GM12878 (cell line): ENCODE measurements around the gene DCAF11. TPM values are rescaled to one million over a fixed set of nuclear protein-coding genes. Genes with fewer than 3 reads are reported as not detected.

Experiments
- ATAC-seq: fragments of 200-7000 bp; cut with Tn5 transposase; 3 replicates; pipeline ENCODE4 v1.9.1; 2020; ENCODE audit warnings: mild to moderate bottlenecking, moderate library complexity
- BruUV-seq: library from RNA; stranded (reverse); fragments of 400-500 nt; replicated peaks from 2 replicates; lab custom pipeline; 2021; lab: Mats Ljungman, UMichigan
- CTCF ChIA-PET: fragments of 300-600 bp; sonication (Branson Sonifier 250); formaldehyde crosslinking; extraction: SDS; loops from one replicate; lab custom pipeline; 2021; ENCODE audit warnings: inconsistent platforms; lab: Yijun Ruan, JAX
- POLR2A ChIA-PET: fragments of 350-600 bp; formaldehyde crosslinking; extraction: SDS; loops from one replicate; lab custom pipeline; 2021; ENCODE audit warnings: inconsistent platforms; lab: Charles Lee
- RAD21 ChIA-PET: fragments of 300-600 bp; sonication (Branson Sonifier 250); formaldehyde crosslinking; loops from one replicate; lab custom pipeline; 2023; ENCODE audit warnings: antibody characterized with exemption; ENCODE audit not compliant: unreplicated experiment; lab: Charles Lee
- SMC1A ChIA-PET: fragments of 300-600 bp; sonication (Branson Sonifier 250); formaldehyde crosslinking; loops from one replicate; lab custom pipeline; 2023; ENCODE audit not compliant: unreplicated experiment, uncharacterized antibody; lab: Charles Lee
- DNase-seq: peaks from one replicate; pipeline ENCODE4 v3.0.0-alpha.2; 2011; ENCODE audit warnings: low read depth, low spot score
- FAIRE-seq: peaks from 3 replicates; lab custom pipeline; 2011; peaks lifted over from hg19 to GRCh38; lab: Jason Lieb, UNC
- H2AFZ ChIP-seq: 2 replicates; pipeline ENCODE4 v1.6.0; 2011; ENCODE audit warnings: low read depth, low read length, control low read depth; ENCODE audit not compliant: control insufficient read depth
- H3K27ac ChIP-seq: 2 replicates; pipeline ENCODE4 v1.5.1; 2011; ENCODE audit warnings: control low read depth; ENCODE audit not compliant: control insufficient read depth, insufficient read depth
- H3K27me3 ChIP-seq, 2 experiments: replicated peaks in 1 of 2; 2 replicates each; pipeline versions ENCODE4 v1.6.0 to v1.6.1; 2011; ENCODE audit warnings: low read length in 1 of 2; ENCODE audit not compliant: control insufficient read depth in 2 of 2, insufficient read depth in 2 of 2
- H3K36me3 ChIP-seq, 2 experiments: 2 replicates each; pipeline ENCODE4 v1.5.1; 2011; ENCODE audit warnings: low read length in 1 of 2; ENCODE audit not compliant: control insufficient read depth in 2 of 2, insufficient read depth in 2 of 2
- H3K4me1 ChIP-seq: 2 replicates; pipeline ENCODE4 v1.6.1; 2011; ENCODE audit warnings: mild to moderate bottlenecking, low read length, moderate library complexity, mixed read lengths; ENCODE audit not compliant: control insufficient read depth, insufficient read depth
- H3K4me2 ChIP-seq: 2 replicates; pipeline ENCODE4 v1.6.0; 2011; ENCODE audit warnings: control low read depth; ENCODE audit not compliant: control insufficient read depth, insufficient read depth
- H3K4me3 ChIP-seq: fragments of 200-600 bp; sonication (generic); 2 replicates; pipeline ENCODE4 v1.5.1; 2016
- H3K79me2 ChIP-seq: 2 replicates; pipeline ENCODE4 v1.6.0; 2011; ENCODE audit warnings: low read length; ENCODE audit not compliant: control insufficient read depth, insufficient read depth
- H3K9ac ChIP-seq: 2 replicates; pipeline ENCODE4 v1.8.0; 2011; ENCODE audit warnings: low read length, control low read depth, mixed read lengths; ENCODE audit not compliant: control insufficient read depth, insufficient read depth
- H3K9me3 ChIP-seq: replicated peaks from 3 replicates; pipeline ENCODE4 v1.5.1; 2011; ENCODE audit warnings: mild to moderate bottlenecking, low read length; ENCODE audit not compliant: control insufficient read depth, insufficient read depth
- H4K20me1 ChIP-seq: 2 replicates; pipeline ENCODE4 v1.6.0; 2011; ENCODE audit not compliant: control insufficient read depth, insufficient read depth
- CHD1 ChIP-seq: IDR thresholded peaks from 2 replicates; pipeline ENCODE4 v1.6.1; 2012; ENCODE audit warnings: low read depth, low read length, improper control_type of control experiment
- CUX1 ChIP-seq: IDR thresholded peaks from 2 replicates; pipeline ENCODE4 v1.6.1; 2012; ENCODE audit warnings: improper control_type of control experiment, low read depth, low read length; ENCODE audit not compliant: insufficient replicate concordance
- WGBS: methylation state at CpG from one replicate; pipeline ENCODE4 v1.1.6; 2016; ENCODE audit warnings: low lambda C conversion rate; ENCODE audit not compliant: insufficient replicate concordance, insufficient coverage; ENCODE audit errors: missing lambda C conversion rate; 5-methylcytosine and 5-hydroxymethylcytosine counted together
- in situ Hi-C: fragments of 300-500 bp; cut with MboI; formaldehyde crosslinking; loops from 9 replicates; pipeline ENCODE4 v1.14.3; 2018; ENCODE audit warnings: mixed read lengths
- intact Hi-C: fragments of 100-400 bp; cut with micrococcal nuclease; formaldehyde crosslinking; loops from one replicate; pipeline ENCODE4 v1.14.2; 2022; ENCODE audit not compliant: unreplicated experiment
- polyA plus RNA-seq, 11 experiments: library from polyadenylated mRNA; depleted of rRNA in 4 of 11; unstranded in 6 of 11; stranded (reverse) in 5 of 11; fragments of >200 nt; fragmentation: Nextera tagmentation in 4 of 11; fragmentation: Illumina TruSeq in 1 of 11; extraction: Ambion mirVana in 4 of 11; extraction: Trizol in 1 of 11; gene quantifications; 1 replicate in 1 of 11; 2 replicates in 10 of 11; pipeline versions ENCODE4 v1.2.1 to v1.2.3, GENCODE V29; 2011 to 2016; ENCODE audit warnings: inconsistent platforms in 2 of 11, missing spikeins in 2 of 11, low read depth in 1 of 11
- total RNA-seq, 4 experiments: library from RNA; depleted of rRNA in 3 of 4; stranded (reverse); fragments of >200 nt in 3 of 4; fragmentation: Illumina TruSeq in 1 of 4; extraction: Trizol in 1 of 4; gene quantifications; 2 replicates each; pipeline versions ENCODE4 v1.2.1 to v1.2.3, GENCODE V29; 2013 to 2021

DCAF11 gene
- total and polyA plus RNA-seq, 10 of the 15 experiments (the other 5 are each of a cell fraction or from before 2014, with no cell fraction given), result 13.4 to 91.2 (median 68.7) TPM

- Histone ChIP-seq H2AFZ (no peak overlapping the region), H3K27ac (no peak overlapping the region), H3K4me1 (peaks cover 18% of the 10 kb centered on the region), H3K79me2 (peaks cover 5% of the 10 kb centered on the region), H3K9me3 (no peaks in the 10 kb centered on the region), H3K4me3 (no peak overlapping the region), H3K27me3 (no peaks in the 10 kb centered on the region), H3K36me3 (peaks cover 16 to 27% of the 10 kb centered on the region in 2 experiments), H4K20me1 (no peaks in the 10 kb centered on the region), H3K9ac (no peak overlapping the region), H3K4me2 (no peak overlapping the region)
- whole genome bisulfite sequencing, result 97% methylated on average over 8 of the region's 8 CpGs
- ChIA-PET CTCF (interaction anchor here (1.2 kb wide), 1 partner anchor 186 kb away, joined by 3 read pairs; the partner anchor contains the start of gene CIDEB), POLR2A (interaction anchor here (1.5 to 17.1 kb wide), 2 partner anchors 15 kb away, joined by 3 to 276 read pairs; partner anchors contain the start of genes EMC9, FITM1 and PSME1), RAD21 (no interaction called here), SMC1A (no interaction called here)
- TF ChIP-seq CHD1, result no peak
- TF ChIP-seq CUX1, result no peak
- FAIRE-seq (no peak), ATAC-seq (no peak), DNase-seq (no peak)
- intact Hi-C loops (no loop called here), in situ Hi-C loops (loop anchor here (25.0 kb wide), 1 partner anchor 809 kb away; the partner anchor contains the start of genes BCL2L2, PABPN1 and PPP1R3E)
- BruUV-seq, result no TSS peak
Measured at GRCh38 chr14:24121210-24121609, 6.6 kb downstream of the DCAF11 start.
